HepG2 (cell line): ENCODE data around the gene ELAVL2.

Experiments
- ERF ChIP-seq: IDR thresholded peaks from 2 replicates; pipeline ENCODE4 v1.6.1; 2018; ENCODE audit warnings: missing biosample characterization, missing genetic modification reagents
- MED1 ChIP-seq: sonication (generic); formaldehyde crosslinking; IDR thresholded peaks from 2 replicates; pipeline ENCODE4 v1.4.0; 2020; ENCODE audit warnings: missing genetic modification reagents
- NFYB ChIP-seq: sonication (generic); formaldehyde crosslinking; IDR thresholded peaks from 2 replicates; pipeline ENCODE4 v1.4.0; 2020; ENCODE audit warnings: missing genetic modification reagents
- NR2F2 ChIP-seq: IDR thresholded peaks from 2 replicates; pipeline ENCODE4 v1.6.1; 2012; ENCODE audit warnings: low read depth, inconsistent platforms, borderline replicate concordance
- RAD21 ChIP-seq: fragments of 450-650 bp; formaldehyde crosslinking; IDR thresholded peaks from 2 replicates; pipeline ENCODE4 v1.5.0; 2020; ENCODE audit warnings: mild to moderate bottlenecking
- ZNF550 ChIP-seq: sonication (generic); formaldehyde crosslinking; IDR thresholded peaks from 2 replicates; pipeline ENCODE4 v1.4.0; 2020; ENCODE audit warnings: mild to moderate bottlenecking, missing genetic modification reagents, borderline replicate concordance
- ZNF556 ChIP-seq: sonication (generic); formaldehyde crosslinking; IDR thresholded peaks from 2 replicates; pipeline ENCODE4 v1.4.0; 2020; ENCODE audit warnings: mild to moderate bottlenecking, missing genetic modification reagents, borderline replicate concordance
- TF ChIP-seq, protein P1 (sequence below): sonication (generic); formaldehyde crosslinking; IDR thresholded peaks from 2 replicates; pipeline ENCODE4 v1.4.0; 2020; ENCODE audit warnings: missing genetic modification reagents
- TF ChIP-seq, protein P2 (sequence below): sonication (generic); formaldehyde crosslinking; IDR thresholded peaks from 2 replicates; pipeline ENCODE4 v1.4.0; 2020; ENCODE audit warnings: low read depth, mild to moderate bottlenecking, missing genetic modification reagents
- TF ChIP-seq, protein P3 (sequence below): sonication (generic); formaldehyde crosslinking; IDR thresholded peaks from 2 replicates; pipeline ENCODE4 v1.4.0; 2020; ENCODE audit warnings: missing genetic modification reagents
- TF ChIP-seq, protein P4 (sequence below): sonication (generic); formaldehyde crosslinking; IDR thresholded peaks from 2 replicates; pipeline ENCODE4 v1.5.0; 2020; ENCODE audit warnings: missing genetic modification reagents
- TF ChIP-seq, protein P5 (sequence below): sonication (generic); formaldehyde crosslinking; IDR thresholded peaks from 2 replicates; pipeline ENCODE4 v1.5.0; 2020; ENCODE audit warnings: mild to moderate bottlenecking, missing genetic modification reagents, moderate library complexity
- TF ChIP-seq, protein P6 (sequence below): sonication (generic); formaldehyde crosslinking; IDR thresholded peaks from 2 replicates; pipeline ENCODE4 v1.5.0; 2020; ENCODE audit warnings: missing genetic modification reagents, mild to moderate bottlenecking, borderline replicate concordance
- TF ChIP-seq, protein P7 (sequence below): sonication (generic); formaldehyde crosslinking; IDR thresholded peaks from 2 replicates; pipeline ENCODE4 v1.8.1; 2023; ENCODE audit warnings: missing genetic modification reagents, mild to moderate bottlenecking, borderline replicate concordance

DNA sequence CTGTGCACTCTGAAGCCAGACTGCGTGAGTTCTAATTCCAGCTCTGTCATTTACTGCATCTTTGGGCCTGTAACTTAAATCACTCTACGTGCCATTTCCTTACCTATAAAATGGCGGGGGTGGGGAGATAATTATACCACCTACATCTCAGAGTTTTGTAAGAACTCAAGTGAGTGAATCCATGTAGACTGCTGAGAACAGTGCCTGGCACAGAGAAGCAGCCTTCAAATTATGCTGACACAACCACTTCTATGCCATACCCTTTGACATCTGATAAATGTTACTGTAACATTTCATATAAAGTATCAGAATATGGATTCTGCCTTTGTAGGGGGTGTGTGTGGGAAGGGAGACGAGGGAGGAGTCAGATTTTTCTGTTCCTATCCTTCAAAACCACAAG lies 27.7 kb downstream of the ELAVL2 start:
- TF ChIP-seq, protein P1, sequence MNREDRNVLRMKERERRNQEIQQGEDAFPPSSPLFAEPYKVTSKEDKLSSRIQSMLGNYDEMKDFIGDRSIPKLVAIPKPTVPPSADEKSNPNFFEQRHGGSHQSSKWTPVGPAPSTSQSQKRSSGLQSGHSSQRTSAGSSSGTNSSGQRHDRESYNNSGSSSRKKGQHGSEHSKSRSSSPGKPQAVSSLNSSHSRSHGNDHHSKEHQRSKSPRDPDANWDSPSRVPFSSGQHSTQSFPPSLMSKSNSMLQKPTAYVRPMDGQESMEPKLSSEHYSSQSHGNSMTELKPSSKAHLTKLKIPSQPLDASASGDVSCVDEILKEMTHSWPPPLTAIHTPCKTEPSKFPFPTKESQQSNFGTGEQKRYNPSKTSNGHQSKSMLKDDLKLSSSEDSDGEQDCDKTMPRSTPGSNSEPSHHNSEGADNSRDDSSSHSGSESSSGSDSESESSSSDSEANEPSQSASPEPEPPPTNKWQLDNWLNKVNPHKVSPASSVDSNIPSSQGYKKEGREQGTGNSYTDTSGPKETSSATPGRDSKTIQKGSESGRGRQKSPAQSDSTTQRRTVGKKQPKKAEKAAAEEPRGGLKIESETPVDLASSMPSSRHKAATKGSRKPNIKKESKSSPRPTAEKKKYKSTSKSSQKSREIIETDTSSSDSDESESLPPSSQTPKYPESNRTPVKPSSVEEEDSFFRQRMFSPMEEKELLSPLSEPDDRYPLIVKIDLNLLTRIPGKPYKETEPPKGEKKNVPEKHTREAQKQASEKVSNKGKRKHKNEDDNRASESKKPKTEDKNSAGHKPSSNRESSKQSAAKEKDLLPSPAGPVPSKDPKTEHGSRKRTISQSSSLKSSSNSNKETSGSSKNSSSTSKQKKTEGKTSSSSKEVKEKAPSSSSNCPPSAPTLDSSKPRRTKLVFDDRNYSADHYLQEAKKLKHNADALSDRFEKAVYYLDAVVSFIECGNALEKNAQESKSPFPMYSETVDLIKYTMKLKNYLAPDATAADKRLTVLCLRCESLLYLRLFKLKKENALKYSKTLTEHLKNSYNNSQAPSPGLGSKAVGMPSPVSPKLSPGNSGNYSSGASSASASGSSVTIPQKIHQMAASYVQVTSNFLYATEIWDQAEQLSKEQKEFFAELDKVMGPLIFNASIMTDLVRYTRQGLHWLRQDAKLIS (CRISPR knock-in tag): no peak
- TF ChIP-seq, protein P2, sequence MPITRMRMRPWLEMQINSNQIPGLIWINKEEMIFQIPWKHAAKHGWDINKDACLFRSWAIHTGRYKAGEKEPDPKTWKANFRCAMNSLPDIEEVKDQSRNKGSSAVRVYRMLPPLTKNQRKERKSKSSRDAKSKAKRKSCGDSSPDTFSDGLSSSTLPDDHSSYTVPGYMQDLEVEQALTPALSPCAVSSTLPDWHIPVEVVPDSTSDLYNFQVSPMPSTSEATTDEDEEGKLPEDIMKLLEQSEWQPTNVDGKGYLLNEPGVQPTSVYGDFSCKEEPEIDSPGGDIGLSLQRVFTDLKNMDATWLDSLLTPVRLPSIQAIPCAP (CRISPR knock-in tag): no peak
- TF ChIP-seq RAD21 (no peak), NR2F2 (no peak), ERF (no peak), NFYB (no peak), ZNF550 (no peak), ZNF556 (CRISPR knock-in tag) (no peak), MED1 (no peak)
- TF ChIP-seq, protein P3, sequence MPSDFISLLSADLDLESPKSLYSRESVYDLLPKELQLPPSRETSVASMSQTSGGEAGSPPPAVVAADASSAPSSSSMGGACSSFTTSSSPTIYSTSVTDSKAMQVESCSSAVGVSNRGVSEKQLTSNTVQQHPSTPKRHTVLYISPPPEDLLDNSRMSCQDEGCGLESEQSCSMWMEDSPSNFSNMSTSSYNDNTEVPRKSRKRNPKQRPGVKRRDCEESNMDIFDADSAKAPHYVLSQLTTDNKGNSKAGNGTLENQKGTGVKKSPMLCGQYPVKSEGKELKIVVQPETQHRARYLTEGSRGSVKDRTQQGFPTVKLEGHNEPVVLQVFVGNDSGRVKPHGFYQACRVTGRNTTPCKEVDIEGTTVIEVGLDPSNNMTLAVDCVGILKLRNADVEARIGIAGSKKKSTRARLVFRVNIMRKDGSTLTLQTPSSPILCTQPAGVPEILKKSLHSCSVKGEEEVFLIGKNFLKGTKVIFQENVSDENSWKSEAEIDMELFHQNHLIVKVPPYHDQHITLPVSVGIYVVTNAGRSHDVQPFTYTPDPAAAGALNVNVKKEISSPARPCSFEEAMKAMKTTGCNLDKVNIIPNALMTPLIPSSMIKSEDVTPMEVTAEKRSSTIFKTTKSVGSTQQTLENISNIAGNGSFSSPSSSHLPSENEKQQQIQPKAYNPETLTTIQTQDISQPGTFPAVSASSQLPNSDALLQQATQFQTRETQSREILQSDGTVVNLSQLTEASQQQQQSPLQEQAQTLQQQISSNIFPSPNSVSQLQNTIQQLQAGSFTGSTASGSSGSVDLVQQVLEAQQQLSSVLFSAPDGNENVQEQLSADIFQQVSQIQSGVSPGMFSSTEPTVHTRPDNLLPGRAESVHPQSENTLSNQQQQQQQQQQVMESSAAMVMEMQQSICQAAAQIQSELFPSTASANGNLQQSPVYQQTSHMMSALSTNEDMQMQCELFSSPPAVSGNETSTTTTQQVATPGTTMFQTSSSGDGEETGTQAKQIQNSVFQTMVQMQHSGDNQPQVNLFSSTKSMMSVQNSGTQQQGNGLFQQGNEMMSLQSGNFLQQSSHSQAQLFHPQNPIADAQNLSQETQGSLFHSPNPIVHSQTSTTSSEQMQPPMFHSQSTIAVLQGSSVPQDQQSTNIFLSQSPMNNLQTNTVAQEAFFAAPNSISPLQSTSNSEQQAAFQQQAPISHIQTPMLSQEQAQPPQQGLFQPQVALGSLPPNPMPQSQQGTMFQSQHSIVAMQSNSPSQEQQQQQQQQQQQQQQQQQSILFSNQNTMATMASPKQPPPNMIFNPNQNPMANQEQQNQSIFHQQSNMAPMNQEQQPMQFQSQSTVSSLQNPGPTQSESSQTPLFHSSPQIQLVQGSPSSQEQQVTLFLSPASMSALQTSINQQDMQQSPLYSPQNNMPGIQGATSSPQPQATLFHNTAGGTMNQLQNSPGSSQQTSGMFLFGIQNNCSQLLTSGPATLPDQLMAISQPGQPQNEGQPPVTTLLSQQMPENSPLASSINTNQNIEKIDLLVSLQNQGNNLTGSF (CRISPR knock-in tag): no peak
- TF ChIP-seq, protein P4, sequence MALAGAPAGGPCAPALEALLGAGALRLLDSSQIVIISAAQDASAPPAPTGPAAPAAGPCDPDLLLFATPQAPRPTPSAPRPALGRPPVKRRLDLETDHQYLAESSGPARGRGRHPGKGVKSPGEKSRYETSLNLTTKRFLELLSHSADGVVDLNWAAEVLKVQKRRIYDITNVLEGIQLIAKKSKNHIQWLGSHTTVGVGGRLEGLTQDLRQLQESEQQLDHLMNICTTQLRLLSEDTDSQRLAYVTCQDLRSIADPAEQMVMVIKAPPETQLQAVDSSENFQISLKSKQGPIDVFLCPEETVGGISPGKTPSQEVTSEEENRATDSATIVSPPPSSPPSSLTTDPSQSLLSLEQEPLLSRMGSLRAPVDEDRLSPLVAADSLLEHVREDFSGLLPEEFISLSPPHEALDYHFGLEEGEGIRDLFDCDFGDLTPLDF (CRISPR knock-in tag): no peak
- TF ChIP-seq, protein P5, sequence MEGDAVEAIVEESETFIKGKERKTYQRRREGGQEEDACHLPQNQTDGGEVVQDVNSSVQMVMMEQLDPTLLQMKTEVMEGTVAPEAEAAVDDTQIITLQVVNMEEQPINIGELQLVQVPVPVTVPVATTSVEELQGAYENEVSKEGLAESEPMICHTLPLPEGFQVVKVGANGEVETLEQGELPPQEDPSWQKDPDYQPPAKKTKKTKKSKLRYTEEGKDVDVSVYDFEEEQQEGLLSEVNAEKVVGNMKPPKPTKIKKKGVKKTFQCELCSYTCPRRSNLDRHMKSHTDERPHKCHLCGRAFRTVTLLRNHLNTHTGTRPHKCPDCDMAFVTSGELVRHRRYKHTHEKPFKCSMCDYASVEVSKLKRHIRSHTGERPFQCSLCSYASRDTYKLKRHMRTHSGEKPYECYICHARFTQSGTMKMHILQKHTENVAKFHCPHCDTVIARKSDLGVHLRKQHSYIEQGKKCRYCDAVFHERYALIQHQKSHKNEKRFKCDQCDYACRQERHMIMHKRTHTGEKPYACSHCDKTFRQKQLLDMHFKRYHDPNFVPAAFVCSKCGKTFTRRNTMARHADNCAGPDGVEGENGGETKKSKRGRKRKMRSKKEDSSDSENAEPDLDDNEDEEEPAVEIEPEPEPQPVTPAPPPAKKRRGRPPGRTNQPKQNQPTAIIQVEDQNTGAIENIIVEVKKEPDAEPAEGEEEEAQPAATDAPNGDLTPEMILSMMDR (CRISPR knock-in tag): no peak
- TF ChIP-seq, protein P6, sequence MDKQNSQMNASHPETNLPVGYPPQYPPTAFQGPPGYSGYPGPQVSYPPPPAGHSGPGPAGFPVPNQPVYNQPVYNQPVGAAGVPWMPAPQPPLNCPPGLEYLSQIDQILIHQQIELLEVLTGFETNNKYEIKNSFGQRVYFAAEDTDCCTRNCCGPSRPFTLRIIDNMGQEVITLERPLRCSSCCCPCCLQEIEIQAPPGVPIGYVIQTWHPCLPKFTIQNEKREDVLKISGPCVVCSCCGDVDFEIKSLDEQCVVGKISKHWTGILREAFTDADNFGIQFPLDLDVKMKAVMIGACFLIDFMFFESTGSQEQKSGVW (CRISPR knock-in tag): no peak
- TF ChIP-seq, protein P7, sequence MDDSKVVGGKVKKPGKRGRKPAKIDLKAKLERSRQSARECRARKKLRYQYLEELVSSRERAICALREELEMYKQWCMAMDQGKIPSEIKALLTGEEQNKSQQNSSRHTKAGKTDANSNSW (CRISPR knock-in tag): no peak
